Measurements from ENCODE around the gene SOX18.

- TF ChIP-seq CTCF (IDR thresholded peaks at IDR 0.05): no peak
- TF ChIP-seq POLR2AphosphoS5 (IDR thresholded peaks at IDR 0.05): no peak
These were observed 9.9 kb downstream of the SOX18 start for GRCh38 chr20:64039293-64040160.

All from sigmoid colon (tissue), 4 donors.